ENCODE data around the gene NSDHL.

GRCh38 chrX:152896450-152896849 is 65.6 kb downstream of the NSDHL start:
- TF ChIP-seq CTCF (IDR thresholded peaks at IDR 0.05) = no peak
- TF ChIP-seq POLR2A (IDR thresholded peaks at IDR 0.05) = no peak
